ENCODE measurements around the gene EPS8L3.

DNA sequence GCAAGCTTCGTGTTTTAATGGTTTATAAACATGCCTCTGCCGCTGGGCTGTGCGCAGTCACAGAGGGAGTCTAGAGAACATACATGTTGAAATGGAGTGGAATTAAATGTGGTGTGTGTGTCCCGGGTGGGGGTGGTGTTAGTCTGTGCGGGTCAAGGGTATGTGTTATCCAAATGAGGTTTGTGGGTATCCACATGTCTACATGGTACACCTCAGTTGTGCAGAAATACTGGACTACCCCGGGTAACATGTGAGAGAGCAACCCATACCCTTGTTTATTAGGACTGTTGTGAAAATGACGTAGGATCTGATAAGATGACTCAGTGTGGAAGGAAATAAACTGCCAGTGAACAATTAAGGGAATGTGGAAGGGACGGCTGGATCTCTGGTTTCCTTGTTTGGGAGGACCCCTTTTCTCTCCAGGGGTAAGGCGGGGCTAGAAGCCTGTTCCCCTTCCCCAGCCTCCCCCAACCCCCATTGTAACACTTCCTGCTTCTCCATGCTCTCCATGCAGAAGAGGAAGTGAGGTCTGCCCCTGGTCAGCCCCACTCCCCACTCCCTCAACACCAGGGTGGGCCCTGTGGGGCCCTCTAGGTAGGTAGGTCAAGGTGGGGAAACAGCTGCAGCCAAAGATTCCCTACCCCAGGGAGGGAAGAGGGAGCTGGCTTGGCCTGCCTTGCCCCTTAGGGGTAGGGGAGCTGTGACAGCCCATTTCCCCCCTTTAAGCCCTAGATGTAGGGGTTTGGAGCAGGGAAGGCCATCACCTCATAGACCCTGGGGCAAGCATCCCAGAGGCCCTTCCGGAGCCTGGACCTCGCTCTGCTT is 690 bp downstream of the EPS8L3 start:
- TF ChIP-seq, protein P1, sequence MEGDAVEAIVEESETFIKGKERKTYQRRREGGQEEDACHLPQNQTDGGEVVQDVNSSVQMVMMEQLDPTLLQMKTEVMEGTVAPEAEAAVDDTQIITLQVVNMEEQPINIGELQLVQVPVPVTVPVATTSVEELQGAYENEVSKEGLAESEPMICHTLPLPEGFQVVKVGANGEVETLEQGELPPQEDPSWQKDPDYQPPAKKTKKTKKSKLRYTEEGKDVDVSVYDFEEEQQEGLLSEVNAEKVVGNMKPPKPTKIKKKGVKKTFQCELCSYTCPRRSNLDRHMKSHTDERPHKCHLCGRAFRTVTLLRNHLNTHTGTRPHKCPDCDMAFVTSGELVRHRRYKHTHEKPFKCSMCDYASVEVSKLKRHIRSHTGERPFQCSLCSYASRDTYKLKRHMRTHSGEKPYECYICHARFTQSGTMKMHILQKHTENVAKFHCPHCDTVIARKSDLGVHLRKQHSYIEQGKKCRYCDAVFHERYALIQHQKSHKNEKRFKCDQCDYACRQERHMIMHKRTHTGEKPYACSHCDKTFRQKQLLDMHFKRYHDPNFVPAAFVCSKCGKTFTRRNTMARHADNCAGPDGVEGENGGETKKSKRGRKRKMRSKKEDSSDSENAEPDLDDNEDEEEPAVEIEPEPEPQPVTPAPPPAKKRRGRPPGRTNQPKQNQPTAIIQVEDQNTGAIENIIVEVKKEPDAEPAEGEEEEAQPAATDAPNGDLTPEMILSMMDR (IDR thresholded peaks at IDR 0.05; ENCODE audit: low read depth, low read length): no peak
- TF ChIP-seq EZH2phosphoT487 (IDR thresholded peaks at IDR 0.05; ENCODE audit: low read depth): no peak
